Activated CD8-positive, alpha-beta memory T cell treated with anti-CD3 and anti-CD28 coated beads for 1 hour (primary cell): ENCODE results near the gene EFCAB6.

Source experiments
- DNase-seq, 2 donors: peaks; one replicate each; pipeline ENCODE4 v3.0.0-alpha.2; 2020; ENCODE audit warnings: low read depth in 1 of 2; ENCODE audit errors: extremely low read depth in 1 of 2

Gene EFCAB6

DNA sequence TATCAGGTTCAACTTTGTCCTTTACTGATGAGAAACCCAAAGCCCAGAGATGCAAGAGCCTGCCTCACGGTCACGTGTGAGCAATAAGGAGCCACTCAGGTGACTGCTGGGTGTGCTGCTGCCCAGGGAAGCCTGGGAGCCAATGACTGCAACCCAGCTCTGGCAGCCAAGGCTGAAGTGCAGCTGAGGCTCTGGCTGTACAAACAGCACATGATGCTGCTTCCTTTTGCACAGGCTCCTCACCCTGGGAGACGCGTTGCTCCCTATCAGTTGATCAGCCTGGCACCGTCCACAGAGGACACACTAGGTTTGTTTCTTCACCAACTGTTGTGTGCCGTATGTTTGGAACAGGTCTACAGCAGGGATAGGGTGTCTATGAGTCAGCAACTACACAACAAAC lies 168.7 kb downstream of the EFCAB6 start:
- DNase-seq, result no peak

DNA sequence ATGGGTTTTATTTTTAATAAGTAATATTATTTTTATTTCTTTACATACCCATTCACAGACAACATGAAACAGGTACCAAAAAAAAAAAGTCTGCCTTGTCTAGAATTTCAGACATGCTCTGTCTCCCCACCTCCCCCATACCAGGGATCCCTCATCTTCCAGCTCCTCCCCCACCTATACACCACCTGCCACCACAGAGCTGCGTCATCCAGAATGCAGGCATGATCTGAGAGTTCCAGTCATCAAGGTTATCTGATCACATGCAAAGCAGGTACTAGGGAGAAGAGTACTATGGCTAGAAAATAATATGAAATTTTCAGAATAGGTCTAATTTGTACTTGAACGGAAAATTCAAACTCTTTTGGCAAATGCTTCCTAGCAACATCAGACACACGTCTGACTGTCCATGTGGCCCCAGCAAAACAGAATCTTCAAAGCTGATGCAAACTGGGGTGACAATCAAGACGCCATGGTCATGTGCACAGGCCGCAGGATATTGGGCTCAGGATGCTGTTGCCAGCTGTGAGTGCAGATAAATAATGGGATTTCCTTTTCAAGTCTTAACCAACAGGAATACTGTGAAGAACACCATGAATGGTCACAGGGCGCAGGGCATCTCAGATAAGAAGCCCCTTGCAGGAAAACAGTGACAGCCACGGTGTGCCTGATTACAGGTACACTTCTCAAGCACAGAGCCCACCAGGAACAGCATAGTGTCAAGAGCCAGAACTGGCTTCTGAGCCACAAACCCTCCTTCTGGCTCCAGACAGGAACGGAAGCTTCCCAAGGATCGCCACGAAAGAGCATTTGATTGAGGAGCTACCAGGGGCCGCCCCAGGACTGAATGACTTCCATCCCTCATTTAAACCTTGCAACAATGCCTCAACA lies 169.5 kb downstream of the EFCAB6 start:
- no peak for DNase-seq

GRCh38 chr22:43639228-43639948 lies 172.7 kb downstream of the EFCAB6 start:
- no peak for DNase-seq

GRCh38 chr22:43637275-43638260 lies 174.5 kb downstream of the EFCAB6 start:
- no peak for DNase-seq

GRCh38 chr22:43636086-43636485 lies 176.0 kb downstream of the EFCAB6 start:
- DNase-seq, result no peak

DNA sequence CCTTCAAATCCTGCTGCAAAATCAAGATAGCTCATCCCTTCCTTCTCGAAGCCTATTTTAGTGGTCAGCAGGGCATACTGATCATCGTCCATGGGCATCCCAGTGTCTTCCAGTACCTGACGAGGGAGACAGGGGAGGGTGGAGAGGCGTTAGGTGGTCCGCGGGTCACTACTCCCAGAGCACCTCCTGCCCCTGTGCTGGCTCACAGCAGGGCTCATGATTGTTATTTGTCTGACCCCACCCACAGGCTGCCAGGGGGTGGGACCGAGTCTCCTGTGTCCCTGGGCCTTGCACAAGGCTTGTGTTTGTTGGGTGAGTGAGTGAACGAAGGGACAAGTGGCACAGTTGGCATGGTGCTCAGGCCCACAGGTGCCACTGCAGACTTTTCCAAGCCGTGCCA lies 177.0 kb downstream of the EFCAB6 start:
- DNase-seq, result no peak

DNA sequence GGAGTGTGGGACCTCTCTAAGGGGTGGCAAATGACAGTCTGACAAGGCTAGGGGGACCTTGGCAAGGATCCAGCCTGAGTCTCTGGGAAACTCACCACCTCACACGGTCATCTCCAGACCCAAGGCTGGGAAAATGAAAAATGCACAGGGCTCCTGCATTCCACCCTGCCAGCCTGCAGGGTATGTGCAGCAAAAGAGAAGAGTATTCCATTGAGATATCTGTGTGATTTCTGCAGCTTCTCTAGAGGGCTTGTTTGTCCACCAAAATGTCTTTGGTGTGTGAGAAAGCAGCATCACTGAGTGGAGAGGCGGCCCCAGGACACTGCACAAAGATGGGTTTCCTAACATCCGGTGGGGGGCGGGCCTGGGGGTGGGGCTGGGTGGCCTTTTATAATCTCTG lies 177.8 kb downstream of the EFCAB6 start:
- no peak for DNase-seq

DNA sequence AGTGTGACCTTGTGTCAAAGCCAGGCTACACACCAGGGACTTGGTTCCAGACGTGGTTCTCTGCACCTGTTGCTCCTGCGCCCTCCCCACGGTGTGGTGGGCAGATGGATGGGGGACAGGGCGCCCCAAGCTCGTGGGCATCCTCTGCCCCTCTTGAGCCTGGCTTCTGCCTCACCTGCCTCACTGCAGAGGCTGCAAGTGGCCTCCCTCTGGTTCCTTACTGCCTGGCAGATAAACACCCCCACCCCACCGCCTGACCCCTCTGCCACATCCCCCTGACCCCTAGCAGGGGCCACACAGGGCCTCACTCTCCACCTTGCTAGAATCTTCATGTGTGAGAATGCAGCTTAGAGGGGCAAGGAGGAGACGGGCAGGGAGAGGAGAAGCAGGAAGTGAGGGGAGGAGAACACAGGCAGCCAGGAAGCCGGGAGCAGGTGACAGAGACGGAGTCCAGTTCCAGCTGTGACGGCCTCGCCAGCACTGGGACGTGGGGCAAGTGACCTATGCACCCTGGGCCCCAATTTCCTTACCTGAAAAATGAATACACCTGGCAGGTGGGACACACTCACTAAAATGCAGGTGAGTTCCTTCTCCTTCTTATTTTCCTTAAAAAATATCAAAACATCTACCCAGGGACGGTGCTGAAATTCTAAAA lies 178.3 kb downstream of the EFCAB6 start:
- DNase-seq, result no peak

DNA sequence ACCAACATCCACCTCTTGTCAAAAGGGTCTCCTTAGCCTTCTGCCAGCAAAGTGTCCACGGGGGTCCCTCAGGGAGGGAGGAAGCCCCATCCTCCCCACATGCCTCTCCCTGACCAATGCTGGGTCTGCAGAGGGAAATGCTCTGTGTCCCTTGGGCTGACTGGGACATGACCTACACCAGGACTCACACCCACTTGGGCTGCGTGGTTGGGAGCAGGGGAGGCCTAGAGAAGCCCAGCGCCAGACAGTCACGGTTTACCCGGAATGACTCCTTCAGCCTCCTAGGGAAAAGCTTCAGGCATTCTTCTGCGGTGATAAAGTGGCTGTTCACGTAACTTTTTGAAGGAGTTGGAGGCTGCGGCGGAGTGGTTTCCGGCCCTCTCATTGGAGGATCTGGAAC lies 180.3 kb downstream of the EFCAB6 start:
- DNase-seq, result no peak

DNA sequence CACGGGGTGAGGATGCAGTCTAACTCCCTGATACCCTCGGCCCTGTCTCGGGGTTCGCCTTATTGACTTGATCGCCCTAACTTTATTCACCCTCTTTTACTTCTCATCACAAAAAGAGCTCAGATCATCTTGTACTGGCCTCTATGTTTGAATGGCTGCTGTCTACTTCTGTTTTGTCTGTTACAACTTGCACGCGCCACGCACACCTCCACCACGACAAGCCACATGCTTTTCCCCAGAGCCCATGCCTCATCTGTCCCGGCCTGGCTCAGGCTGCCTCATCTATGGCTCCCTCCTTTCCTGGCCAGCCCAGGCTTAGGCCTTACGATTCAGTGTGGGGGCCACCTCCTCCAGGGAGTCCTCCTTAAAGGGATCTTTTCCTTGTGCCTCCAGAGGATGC lies 180.9 kb downstream of the EFCAB6 start:
- no peak for DNase-seq

DNA sequence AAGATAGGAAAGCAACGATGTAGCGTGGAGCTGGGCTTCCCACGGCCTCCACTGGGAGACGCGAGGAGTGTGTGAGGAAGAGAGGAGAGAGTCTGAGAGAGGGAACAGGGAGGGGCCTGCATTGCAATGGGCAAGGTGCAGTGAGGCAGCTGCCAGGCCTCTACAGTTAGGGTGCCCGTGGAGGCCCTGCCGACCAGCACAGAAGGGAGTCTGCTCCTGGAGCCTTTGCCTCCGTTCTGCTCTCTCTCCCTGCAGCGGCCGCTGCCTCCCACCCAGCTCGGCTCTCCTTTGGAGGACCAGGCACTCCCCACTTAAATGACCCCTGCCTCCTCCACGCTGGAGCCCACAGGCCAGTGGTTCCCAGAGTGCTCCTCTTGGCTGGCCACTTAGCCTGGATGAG lies 181.7 kb downstream of the EFCAB6 start:
- DNase-seq, result no peak

DNA sequence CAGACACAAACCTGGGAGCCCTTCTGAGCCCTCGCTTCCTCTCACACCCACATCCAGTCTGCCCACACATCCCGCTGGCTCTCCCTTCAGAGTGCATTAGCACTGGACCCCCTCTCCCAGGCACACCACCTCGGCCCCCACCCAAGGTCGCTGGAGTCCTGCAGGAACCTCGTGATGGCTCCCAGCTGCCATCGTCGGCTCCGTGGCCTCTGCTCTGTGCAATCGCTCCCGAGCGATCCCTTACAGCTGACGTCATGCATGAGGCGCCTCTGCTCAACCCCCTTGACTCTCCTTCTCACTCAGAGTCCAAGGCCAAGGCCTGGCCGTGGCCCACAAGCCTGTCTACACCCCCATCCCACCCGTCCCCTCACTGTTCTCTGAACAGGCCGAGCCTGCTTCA lies 183.9 kb downstream of the EFCAB6 start:
- DNase-seq, result no peak

DNA sequence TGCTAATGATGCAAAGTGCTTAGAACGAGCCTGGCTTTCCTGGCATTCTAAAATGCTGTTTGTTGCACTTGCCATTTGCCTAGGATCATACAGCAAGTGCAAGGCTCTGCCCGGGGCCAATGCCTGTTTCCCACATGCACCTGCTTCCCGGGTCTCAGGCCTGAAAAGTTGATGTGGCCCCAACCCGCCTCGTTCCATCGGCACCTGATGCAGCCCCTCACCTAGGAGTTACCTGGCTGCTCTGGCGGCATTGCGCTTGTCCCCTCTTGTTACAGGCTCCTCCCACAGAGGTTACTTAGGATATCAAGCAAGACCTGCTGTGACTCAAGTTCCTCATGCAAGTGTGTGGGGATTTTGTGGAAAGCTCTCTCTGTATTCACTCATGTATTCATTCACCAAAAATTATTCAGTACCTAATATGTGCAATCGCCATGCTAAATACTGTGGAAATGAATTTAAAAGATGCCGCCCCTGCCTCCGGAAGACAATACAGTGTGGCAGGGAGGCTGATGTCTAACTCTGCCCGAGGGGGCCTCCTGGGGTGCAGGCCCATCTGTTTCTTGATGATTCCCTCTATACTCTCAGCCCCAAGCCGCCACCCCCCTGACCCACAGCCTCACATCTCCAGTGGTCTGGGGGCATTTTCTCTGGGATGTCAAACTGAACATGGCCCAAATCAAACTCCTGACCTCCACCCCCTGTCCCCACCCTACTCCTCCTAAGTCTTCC lies 184.5 kb downstream of the EFCAB6 start:
- DNase-seq, result no peak

DNA sequence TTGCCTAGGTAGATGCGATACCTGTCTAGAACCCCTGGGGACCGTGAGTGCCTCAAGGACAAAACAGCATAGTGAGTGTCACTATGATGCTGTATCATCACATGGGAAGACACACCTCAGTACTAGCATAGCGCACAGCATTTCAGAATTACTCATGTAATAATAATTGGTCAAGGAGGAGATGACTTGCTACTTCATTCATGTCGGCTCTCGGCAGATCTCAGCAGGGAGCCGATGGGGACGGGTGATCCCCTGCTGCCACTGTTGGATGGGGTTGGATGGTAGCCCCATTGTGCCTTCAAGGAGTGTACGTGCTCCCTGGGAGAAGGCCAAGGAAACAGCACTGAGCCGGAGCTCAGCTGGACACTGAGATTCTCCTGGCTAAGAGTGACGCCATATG lies 186.9 kb downstream of the EFCAB6 start:
- no peak for DNase-seq

DNA sequence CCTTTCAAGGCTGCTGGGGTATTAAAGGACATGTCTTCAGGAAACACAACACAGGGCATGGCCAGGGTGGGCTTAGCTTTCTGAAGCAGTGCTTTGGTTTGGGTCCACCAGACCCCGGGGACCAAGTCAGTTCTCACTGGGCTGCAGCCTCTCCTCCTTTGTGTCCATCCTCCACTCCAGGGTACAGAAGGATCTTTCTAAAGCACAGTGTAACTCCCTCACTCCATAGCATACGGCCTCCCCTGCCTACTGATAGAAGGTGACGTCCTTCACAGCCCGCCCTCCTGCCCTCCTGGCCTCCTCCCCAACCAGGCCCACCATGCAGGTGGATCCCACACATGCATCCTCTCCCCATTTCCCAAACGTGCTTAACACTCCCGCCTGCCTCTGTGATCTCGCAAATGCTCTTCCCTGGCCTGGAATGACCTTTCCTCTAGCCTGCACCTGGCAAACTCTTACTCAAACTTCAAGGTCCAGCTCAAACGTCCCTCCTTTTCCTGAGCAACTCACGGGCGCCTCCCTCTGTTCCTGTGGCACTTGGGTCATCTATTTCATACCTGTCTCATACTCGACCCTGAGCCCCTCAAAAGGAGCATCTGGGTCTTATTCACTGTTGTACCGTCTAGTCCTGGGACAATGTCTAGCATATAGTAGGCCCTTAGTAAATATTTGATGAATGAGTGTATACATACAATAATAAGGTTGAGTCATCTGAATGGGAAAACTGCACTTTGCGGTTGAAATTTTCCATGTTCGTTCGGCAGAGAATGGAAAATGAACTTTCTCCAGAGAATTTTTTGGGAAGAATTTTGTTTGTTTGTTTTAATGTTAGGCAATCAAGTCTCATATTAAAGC lies 187.7 kb downstream of the EFCAB6 start:
- no peak for DNase-seq

GRCh38 chr22:43622886-43623285 lies 189.2 kb downstream of the EFCAB6 start:
- no peak for DNase-seq

DNA sequence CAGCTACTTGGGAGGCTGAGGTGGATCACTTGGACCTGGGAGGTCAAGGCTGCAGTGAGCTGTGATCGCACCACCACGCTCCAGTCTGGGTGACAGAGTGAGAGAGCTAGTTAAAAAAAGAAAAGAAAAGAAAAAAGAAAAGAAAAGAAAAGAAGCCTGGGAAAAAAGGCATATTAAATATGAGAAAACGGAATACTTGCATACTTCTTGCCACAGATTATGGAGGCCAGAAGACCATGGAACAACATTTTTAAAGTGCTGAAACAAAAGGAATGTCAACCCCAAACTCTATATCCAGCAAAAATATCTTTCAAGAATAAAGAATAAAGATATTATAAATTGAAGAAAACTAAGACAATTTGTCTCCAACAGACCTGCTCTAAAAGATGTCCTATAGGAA lies 191.9 kb downstream of the EFCAB6 start:
- no peak for DNase-seq

DNA sequence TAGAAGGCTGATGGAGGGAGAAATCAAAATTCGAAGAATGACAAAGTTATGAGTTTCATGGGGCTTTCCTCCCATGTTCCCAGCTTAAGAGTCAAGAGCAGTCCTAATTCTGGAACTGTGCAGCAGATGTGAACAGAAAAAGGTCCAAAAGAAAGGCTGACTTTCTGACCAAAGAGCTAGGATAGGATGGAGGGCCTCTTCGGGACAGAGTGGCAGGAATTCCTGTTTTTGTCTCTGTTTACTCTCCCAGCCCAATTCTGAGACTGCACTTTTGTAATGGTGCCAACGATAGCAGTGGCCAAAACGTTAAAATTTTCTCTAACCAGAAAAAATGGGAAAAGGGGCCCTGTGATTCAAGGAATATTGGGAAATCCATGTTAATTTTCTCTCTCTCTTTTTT lies 193.6 kb downstream of the EFCAB6 start:
- no peak for DNase-seq

DNA sequence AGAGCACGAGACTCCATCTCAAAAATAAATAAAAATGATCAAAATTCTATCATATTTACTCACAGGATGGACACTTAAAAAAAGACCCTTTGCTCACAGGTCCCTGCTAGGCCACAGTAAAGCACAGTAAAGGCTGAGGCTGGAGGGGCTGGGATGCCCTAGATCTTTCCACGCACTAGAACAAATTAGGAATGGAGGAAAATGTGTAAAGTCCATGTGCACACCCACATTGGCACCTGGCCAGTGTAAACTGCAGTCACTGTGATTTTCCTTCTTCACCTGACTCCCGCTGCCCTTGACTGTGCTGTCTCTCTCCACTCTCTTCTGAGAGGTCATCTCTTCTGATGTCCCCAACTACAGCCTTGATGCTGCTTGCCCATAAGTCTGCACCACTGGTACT lies 195.5 kb downstream of the EFCAB6 start:
- DNase-seq, result no peak
